ENCODE data around the gene RASSF5.

RASSF5 gene

GRCh38 chr1:206521127-206521526 is 13.8 kb downstream of the RASSF5 start:
- TF ChIP-seq CTCF (IDR thresholded peaks at IDR 0.05), result no peak
- DNase-seq (ENCODE audit: low spot score), result no peak
- H3K27ac ChIP-seq, result no peak overlapping the region

GRCh38 chr1:206521694-206522402 is 14.5 kb downstream of the RASSF5 start:
- TF ChIP-seq CTCF (IDR thresholded peaks at IDR 0.05), result no peak

More at GRCh38 chr1:206521127-206521526, 13.8 kb downstream of the RASSF5 start:
- H3K4me3 ChIP-seq, result no peak overlapping the region

GRCh38 chr1:206524739-206525364 is 17.5 kb downstream of the RASSF5 start:
- H3K4me3 ChIP-seq, result no peak overlapping the region
- DNase-seq (ENCODE audit: low spot score), result no peak
- TF ChIP-seq CTCF (IDR thresholded peaks at IDR 0.05), result no peak
- H3K27ac ChIP-seq, result no peak overlapping the region

More at GRCh38 chr1:206521694-206522402, 14.5 kb downstream of the RASSF5 start:
- no peak for DNase-seq (ENCODE audit: low spot score)
- Histone ChIP-seq H3K4me3 (no peak overlapping the region), H3K27ac (no peak overlapping the region)

GRCh38 chr1:206526064-206526911 is 19.0 kb downstream of the RASSF5 start:
- Histone ChIP-seq H3K27ac (no peak overlapping the region), H3K4me3 (no peak overlapping the region)
- no peak for TF ChIP-seq CTCF (IDR thresholded peaks at IDR 0.05)
- DNase-seq (ENCODE audit: low spot score), result no peak

- DNase-seq (ENCODE audit: low spot score), result no peak
- no peak for TF ChIP-seq CTCF (IDR thresholded peaks at IDR 0.05)
- H3K27ac ChIP-seq, result no peak overlapping the region
- no peak overlapping the region for H3K4me3 ChIP-seq
Measured at GRCh38 chr1:206529425-206529824, 22.1 kb downstream of the RASSF5 start.

GRCh38 chr1:206532368-206532767 is 25.0 kb downstream of the RASSF5 start:
- TF ChIP-seq CTCF (IDR thresholded peaks at IDR 0.05), result no peak
- no peak for DNase-seq (ENCODE audit: low spot score)
- Histone ChIP-seq H3K4me3 (no peak overlapping the region), H3K27ac (no peak overlapping the region)
